Suppressor macrophage treated with lipopolysaccharide for 4 hours (primary cell): ENCODE data around the gene CD74.
"Not testable (repeated sequence)": the region's sequence is repeated elsewhere in the genome, so short reads cannot be mapped to it uniquely, and the experiment has no call there.

ENCODE experiments used
- DNase-seq: peaks from one replicate; pipeline ENCODE4 v3.0.0-alpha.2; 2020

Gene CD74

DNA sequence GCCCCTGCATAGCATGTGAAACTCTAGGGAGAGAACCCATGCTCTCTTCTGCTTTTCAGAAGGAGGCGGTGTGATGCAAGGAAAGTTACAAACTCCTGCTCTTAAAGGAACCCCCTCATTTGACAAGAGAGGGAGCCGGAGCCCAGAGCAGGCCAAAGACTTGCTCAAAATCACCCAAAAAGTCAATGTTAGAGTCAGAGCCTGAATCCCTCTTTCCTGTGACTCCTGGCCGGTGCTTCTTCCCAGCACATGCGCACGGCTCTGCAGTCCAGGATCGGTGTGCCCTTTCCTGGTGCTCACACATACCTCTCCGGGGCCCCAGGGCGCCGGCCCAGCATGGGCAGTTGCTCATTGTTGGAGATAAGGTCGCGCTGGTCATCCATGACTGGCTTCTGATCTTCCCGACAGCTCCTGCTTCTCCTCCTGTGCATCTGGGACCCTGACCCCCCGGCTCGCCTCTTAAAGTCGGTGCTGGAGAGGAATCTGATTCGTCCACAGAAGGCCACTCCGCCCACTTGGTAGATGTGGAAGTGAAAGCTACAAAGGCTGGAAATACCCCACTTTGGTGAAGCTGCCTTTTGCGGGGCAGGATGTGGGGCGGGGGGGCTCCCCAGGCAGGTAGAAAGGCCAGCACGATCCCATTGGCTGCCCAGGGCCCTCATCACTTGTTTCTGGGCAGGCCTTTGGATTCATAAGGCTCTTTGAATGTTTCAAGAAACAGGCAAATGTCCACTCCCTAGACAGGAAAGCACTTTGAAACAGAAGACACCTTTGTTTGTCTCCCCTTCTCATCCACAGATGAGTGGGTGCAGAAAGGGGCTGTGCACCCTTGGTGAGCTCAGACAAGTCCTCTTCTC lies at the start of gene CD74:
CD74 (minus strand) TSS at position 592 of the 857 bp plus-strand sequence; CDS start at position 431, 161 bp downstream.
- DNase-seq, result peak; percentile 91

DNA sequence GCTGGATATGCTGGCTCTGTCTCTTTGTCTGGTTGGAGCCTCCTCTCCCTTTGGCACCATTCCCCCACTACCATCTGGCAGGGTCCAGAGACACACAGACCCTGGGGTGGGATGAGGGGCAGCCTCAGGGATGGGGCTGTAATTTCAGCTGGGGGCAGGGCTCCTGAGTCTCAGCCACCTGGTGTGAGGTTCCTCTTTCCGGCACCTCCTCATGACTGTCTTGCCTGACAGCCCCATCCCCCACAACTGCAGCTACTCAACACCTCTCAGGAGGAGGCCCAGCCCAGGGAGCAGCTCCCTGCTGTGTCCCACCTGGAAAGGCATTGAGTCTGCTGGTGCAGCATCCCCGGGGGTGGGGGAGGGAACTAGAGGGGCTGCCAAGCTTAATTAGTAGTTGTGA lies 48.5 kb upstream of the CD74 start:
- no peak for DNase-seq

DNA sequence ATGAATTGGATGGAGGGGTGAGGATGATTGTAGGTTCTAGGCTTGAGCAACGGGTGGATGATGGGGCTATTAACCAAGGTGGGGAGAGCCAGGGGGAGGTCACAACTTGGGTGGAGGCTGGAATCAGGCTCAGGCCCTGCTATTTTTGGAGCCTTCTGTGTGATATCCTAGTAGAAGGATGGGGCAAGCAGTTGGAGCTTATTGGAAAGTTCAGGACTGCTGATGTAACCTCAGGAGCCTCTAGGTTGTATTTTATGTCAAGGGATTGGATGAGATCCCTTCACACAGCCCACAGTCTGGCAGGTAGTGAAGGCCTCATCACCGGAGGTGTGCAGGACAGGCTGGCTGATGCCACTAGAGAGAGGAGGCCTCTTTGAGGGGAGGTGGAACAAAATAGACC lies 48.1 kb upstream of the CD74 start:
- no peak for DNase-seq

DNA sequence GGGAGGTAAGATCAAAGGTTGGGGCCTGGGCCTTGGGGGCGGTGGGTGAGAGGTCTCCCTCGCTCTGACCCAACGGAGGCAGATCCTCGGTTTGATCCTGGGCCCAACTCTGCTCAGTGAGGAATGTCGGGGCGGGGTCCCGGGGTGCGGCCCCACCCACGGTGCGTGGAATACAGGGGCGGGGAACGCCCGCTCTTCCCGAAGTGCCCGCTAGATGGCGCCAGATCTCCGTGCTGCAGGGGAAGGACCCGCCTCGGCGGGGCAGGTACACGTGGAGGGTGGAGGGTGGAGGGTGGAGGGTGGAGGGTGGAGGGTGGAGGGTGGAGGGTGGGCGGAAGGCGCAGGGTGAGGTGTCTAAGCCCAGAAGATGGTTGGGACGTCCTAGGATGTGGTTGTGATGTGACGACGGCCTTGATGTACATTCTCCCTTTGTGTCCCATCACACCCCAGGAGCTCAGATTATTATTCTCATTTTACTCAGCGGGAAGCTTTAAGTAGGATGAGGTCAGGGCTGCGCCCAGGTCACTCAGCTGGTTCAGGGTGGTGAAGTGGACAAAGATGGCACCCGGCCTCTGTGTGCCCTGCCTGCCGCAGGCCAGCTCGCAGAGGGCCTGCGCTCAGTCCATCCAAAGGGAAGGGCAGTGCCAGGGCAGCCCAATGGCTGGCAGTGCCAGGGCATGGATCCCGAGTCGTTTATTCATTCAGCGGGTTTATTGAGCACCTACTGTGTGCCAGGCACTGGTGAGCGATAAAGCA lies 46.3 kb upstream of the CD74 start:
- peak; percentile 76 for DNase-seq

DNA sequence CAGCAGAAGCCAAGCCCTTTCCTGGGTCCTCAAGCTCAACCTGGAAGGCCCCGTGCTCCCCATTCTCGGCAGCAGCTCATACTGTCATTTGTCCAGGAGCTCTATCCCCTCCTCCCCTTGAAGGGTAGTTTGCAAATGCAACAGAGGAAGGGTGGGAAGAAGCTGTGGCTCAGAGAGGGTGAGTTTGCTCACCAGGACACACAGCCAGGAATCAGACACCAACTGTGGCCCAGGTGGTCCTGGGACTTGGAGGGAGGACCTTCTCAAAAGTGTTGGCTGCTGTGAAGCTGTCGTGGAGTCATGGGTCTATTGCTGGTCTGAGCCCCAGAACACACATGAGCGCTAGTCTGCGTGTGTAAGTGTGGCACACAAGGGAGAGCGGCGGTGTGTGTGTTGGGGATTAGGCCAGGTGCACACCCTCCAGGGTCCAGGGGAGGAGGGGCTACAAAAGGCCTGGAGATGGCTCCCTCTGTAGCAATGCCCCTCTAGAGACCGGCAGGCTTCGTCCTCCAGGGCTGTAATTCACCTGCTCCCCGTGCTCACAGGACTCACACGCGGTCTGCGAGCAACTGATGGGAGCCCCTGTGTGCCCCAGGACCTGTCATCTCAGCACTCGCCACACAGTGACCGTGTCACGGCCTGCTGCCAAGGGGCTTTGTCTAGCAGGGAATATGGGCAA lies 45.0 kb upstream of the CD74 start:
- DNase-seq, result no peak

DNA sequence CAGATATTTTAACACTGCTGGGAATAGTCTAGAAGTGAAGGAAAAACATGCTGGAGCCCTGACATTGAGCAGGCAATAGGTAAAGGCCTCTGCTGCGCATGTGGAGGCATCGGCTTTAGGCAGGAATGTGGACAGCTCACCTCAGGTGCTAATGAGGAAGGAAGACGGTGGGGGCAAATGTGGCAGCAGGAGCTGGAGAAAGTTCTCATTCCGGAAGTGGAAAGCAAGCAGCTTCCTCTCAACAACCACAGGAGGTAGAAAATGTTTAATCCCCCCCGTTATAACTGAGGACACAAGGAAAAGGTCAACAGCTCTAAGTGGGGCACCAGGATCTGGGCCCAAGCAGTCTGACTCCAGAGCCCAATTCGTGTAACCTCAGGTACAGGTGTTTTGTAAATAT lies 44.4 kb upstream of the CD74 start:
- no peak for DNase-seq

DNA sequence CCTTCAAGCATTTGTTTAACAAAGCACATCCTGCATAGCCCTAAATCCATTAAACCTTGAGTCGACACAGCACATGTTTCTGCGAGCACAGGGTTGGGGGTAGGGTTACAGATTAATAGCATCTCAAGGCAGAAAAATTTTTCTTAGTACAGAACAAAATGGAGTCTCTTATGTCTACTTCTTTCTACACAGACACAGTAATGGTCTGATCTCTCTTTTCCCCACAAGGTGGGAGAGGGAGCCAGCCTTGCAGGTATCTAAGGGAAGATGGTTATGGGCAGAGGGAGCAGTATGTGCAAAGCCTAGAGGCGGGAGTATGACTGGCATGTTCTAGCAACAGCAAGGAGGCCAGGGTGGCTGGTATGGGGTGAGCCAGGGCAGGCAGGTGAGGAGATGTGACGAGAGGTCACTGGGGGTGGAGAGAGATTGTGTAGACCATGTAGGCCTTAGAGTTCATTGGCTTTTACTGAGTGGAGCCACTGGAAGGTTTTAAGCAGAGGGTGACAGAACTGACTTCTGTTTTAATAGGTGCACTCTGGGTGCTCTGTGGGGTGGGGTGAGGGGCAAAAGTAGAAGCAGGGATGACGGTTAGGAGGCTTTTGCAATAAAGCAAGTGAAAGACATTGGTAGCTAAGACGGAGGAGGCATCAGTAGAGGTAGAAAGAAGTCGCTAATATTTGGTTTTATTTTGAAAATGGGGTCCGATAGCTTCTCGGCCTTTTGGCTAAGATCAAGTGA lies 42.0 kb upstream of the CD74 start:
- no peak for DNase-seq

DNA sequence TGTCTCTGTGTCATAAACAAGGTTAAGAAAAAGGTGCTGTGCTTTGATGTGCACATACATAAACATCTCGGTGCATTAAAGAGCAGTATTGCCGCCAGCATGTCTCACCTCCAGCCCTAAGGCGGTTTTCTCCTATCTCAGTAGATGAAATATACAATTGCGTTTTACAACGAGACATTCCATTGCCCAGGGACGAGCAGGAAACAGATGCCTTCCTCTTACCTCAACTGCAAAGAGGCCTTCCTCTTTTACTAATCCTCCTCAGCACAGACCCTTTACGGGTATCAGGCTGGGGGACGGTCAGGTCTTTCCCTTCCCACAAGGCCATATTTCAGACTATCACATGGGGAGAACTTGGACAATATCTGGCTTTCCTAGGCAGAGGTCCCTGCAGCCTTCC lies 41.3 kb upstream of the CD74 start:
- DNase-seq, result not testable (repeated sequence)

DNA sequence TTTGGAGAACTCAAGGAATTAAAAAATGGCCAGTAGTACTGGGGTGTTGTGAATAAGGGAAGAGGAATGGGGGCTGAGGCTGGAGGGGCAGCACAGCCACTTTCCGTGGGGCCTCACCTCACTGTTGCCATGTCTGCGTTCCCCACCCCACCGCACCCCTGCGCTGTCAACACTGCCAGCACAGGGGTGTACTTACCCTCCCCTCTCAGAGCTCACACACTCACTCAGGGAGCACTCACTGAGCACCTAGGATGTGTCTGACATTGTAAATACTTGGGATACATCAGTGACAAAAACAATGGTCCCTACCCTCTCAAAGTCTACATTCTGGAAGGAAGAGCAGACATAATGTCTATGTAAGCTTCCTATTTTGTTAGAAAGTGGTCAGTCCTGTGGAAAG lies 40.2 kb upstream of the CD74 start:
- no peak for DNase-seq

DNA sequence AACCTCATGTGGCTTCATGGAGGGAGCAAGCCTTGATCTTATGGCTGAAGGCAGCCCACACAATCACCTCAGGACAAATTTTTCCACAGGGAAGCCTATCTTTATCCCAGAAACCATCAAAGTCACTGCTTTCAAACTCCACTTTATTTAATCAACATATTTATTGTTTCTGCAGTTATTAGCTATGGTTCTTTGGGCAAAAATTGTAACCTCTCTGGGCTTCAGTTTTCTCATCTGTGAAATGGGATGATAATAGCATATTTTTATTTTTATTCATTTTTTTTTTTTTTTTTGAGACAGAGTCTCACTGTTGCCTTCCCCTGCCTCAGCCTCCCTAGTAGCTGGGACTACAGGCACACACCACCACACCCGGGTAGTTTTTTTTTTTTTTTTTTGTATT lies 38.9 kb upstream of the CD74 start:
- DNase-seq, result no peak

DNA sequence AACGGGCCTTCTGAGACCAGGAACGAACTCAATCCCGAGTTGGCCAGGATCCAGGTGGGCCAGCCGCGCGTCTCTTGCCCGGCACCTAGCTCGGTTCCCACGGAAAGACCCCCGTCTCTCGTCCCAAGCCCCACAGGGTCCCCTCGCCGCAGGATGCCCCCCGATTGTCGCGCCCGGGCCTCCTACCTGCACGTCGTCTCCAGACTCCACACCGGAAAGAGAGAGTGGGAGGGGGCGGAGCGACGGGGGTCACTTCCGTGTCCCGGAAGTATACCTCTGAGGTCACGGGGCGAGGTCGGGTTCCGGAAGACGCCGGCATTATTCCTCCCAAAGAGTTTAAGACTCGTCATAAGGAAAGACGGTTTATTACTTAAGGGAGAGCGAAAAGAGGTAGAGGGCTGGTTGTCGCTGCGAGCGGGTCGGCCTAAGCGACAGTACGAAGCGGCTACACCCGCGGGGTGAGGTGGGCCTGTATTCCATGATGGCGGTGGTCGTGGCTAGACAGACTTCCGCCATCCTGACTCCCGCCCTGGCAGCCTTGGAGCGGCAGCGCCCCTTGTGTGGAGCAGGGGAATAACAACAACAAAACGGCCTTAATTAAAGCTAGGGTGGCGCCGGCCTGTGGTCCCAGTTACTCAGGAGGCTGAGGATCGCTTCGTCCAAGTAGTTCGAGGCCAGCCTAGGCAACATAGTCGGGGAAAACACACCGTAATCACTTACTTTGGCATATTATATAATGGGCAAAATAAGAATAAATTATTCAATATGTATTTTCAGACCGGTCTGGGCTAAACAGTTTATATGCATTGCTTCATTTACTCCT lies 37.0 kb upstream of the CD74 start, which contains the start of gene RPS14:
RPS14 (minus strand) TSS at position 223 of the 823 bp plus-strand sequence. CDS start 2,006 bp downstream, outside the sequence.
- DNase-seq, result peak; percentile 95

DNA sequence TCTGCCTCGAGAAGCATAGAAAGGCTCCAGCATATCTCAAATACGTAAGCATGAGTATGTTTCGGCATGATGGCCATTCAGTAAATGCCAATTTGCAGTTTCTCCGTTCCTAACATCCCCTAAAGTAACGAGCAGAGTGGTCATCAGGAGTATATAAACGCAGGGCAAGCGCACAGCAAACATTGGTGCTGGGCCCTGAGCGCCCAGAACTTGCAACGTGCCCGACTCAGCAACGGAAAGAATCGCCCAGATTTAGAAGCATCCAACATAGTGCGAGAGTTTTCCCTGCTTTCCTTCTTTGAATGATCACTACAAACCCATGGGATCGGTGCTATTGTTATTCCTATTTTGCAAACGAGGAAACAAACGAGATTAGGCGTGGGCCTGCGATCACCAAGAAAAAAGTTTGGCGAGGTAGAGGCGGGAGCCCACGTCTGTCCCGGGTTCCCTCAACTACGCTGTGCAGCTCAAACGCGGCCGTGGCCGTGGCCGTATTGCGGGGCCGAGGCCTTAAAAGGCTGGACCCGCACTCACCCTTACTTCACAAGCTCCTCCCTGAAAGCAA lies 36.3 kb upstream of the CD74 start:
- DNase-seq, result peak; percentile 29

DNA sequence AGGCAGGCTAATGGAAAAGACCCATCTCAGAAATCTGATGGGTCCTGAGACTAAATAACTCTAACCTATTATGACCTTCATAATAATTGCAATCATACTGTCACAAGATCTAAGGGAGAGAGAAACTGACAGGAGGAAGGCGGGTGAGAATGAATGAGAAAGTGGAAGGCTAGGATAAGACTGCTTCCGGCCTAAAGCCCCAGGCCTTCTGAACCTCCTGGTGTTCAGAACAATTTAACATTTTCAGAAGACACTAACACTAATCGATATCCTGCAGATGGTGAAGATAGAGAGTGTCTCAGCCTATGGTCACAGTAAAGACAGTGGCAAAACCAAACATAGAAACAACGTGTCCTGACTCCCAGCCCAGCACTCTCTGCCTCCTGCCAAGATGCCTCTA lies 35.6 kb upstream of the CD74 start:
- DNase-seq, result peak; percentile 51

DNA sequence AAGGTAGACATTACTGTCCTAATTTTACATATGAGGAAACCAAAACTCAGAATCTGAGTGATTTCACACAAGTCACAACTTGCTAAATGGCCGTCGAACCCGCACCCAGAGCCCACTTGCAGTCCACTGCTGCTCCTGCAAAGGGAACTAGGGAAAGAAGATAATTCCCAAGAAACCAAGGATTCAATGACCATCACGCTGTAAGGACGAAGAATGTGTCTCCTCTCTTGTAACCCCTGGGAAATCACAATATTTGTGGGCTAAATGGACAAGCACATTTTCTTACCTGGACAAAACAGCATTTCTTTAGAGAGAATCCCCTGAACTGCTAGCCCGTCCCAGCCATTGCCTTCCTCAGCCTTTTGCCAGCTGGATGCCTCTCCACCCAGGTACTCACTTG lies 34.5 kb upstream of the CD74 start:
- no peak for DNase-seq

DNA sequence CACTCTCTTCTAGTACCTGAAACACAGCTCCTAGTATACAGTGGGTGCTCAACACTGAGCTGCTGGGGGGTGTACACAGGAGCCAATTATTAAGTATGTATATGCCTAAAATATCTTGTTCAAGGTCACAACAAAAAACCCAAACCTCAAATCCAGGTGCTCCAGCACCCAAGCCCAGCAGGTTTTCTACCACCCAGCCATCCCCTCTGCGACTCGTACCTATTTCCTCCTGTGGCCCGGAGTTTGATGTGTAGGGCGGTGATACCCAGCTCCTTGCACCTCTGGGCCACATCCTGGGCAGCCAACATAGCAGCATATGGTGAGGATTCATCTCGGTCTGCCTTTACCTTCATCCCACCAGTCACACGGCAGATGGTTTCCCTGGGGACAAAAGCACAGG lies 33.9 kb upstream of the CD74 start:
- no peak for DNase-seq

DNA sequence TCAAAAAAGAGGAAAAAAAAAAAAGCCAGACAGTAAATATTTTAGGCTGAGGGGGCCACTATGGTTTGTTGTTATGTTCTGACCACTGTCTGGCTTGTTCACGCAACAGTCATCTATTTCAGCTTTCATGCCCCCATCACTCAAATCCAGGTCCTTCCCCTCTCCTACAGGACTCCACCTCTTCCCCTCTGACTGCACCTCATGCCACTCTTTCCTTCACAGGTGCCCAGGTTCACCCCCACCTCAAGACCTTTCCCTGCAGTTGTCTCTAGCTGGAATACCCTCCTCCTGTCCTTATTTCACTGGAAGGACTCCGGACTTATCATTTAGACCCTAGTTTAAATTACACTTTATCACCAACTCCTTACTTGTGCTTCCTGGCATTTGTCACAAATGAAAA lies 33.4 kb upstream of the CD74 start:
- no peak for DNase-seq

DNA sequence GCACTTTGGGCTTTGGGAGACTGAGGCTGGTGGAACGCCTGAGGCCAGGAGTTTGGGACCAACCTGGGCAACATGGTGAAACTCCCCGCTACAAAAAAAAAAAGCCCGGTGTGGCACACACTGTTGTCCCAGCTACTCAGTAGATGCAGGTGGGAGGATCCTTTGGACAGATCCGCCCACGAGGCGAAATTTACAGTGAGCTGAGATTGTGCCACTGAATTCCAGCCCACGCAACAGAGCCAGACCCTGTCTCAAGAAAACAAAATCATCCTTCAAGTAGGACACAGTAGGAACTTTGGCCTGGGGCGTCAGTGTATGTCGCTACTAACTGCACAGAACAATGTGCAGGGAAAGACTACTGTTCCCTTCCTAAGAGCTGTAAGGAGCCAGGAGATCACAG lies 32.1 kb upstream of the CD74 start:
- DNase-seq, result no peak

DNA sequence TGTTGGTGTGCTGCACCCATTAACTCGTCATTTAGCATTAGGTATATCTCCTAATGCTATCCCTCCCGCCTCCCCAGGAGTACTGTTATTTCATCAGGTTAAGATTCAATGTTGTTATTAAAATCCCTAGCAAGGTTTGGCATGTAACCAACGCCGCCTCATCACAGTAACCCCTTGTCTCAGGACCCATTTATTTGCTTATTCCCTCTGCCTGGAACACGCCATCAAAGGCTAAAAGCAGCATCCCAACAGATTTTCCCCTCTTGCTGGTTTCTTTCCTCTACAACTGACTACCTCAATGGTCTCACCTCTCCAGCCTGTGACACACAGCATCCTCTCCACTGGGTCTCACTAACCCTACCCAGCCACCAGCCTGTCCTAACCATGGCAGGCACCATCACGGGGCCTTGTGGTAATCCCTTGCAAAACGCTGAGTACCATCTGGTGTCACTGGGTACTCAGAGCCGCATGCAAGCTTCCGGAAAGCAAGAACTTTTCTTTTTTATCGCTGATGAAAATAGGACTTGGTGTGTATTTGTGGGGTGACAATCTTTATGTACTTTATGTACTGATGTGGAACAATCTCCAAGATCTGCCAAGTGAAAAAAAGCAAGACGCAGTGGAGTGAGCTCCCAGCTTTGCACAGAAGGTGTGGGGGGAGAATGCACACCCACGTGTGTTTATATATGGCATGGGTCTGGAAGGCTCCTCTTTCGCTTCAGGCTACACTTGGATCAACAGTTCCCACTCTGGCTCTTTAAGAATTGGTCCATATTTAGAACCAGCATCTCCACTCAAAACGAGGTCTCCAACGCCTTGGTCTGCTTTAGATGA lies 30.7 kb upstream of the CD74 start:
- DNase-seq, result no peak

DNA sequence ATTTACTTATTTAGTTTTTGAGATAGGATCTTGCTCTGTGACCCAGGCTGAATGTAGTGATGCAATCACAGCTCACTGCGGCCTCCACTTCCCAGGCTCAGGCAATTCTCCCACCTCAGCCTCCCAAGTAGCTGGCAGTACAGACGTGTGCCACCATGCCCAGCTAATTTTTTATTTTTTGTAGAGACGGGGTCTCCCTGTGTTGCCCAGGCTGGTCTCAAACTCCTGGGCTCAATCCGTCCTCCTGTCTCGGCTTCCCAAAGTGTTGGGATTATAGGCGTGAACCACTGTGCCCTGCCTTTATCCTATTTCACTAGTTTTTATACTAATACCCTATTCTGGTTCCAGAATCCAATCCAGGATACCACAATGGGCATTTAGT lies 30.0 kb upstream of the CD74 start:
- no peak for DNase-seq

DNA sequence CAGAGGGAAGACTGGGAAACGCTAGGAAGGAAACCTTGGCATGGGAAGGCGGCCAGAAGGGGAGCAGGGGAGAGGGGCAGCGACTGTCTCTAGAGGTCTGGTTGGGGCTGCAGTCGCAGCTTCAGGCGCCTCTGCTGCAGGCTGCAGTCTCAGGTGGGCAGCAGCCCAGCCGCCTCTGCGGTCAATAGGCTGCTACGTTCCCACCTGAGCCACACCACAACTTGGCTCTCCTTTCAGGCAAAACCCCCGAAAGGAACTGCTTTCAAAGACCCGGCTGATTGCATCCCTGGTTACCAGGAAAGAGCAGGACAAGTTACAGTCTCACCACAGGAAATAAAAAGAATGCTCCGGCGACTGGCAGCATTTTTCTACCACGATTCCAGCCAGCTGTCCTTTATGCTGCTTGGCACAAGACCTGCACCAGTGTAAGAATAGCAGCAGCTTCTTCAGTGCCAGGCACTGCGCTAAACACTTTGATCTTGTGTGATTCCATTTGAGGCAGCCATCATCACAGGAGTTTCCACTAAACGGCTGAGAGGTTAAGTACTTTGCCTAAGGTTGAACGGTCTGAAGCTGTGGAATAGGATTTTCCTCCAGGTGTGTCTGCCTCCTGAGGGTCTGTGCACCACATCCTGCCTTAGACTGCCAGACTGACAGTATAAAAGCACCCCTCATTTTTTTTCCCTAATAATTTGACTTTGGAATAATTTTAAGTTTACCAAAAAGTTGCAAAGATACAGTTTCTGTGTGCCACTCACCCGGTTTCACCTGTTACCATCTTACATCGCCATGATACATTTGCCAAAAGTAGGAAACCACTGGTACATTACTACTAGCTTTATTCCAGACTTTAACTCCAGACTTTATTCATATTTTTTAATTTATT lies 29.3 kb upstream of the CD74 start:
- DNase-seq, result no peak
